Effector memory CD4-positive, alpha-beta T cell (primary cell): Measurements from ENCODE around the gene PPP1R15A.
A peak's percentile ranks its signal among the peaks of the same experiment; 100 is the strongest.
"Not testable (repeated sequence)": the region's sequence is repeated elsewhere in the genome, so short reads cannot be mapped to it uniquely, and the experiment has no call there.

Experiments
- DNase-seq, 3 donors: peaks; one replicate each; pipeline ENCODE4 v3.0.0-alpha.2; 2020
- H3K27ac ChIP-seq: 2 replicates; pipeline ENCODE4 v1.7.0; 2013; ENCODE audit warnings: mild to moderate bottlenecking, low read length, moderate library complexity; ENCODE audit not compliant: insufficient read depth, poor library complexity, severe bottlenecking
- H3K27me3 ChIP-seq: replicated peaks from 2 replicates; pipeline ENCODE4 v1.7.0; 2013; ENCODE audit warnings: mild to moderate bottlenecking, low read length; ENCODE audit not compliant: insufficient read depth, control insufficient read depth, poor library complexity, severe bottlenecking
- H3K36me3 ChIP-seq: 2 replicates; pipeline ENCODE4 v1.7.0; 2013; ENCODE audit warnings: mild to moderate bottlenecking, low read length, moderate library complexity; ENCODE audit not compliant: control insufficient read depth, insufficient read depth
- H3K4me1 ChIP-seq: 2 replicates; pipeline ENCODE4 v1.7.0; 2013; ENCODE audit warnings: low read length, mild to moderate bottlenecking; ENCODE audit not compliant: control insufficient read depth, insufficient read depth, poor library complexity, severe bottlenecking
- H3K4me3 ChIP-seq: 2 replicates; pipeline ENCODE4 v1.7.0; 2013; ENCODE audit warnings: low read length, low read depth, mild to moderate bottlenecking; ENCODE audit not compliant: insufficient read depth, poor library complexity, severe bottlenecking
- H3K9me3 ChIP-seq: 2 replicates; pipeline ENCODE4 v1.7.0; 2013; ENCODE audit warnings: mild to moderate bottlenecking, low read length, moderate library complexity; ENCODE audit not compliant: control insufficient read depth

PPP1R15A gene

GRCh38 chr19:48909424-48910077, 37.3 kb downstream of the PPP1R15A start:
- DNase-seq, H3K27ac ChIP-seq, H3K27me3 ChIP-seq, H3K9me3 ChIP-seq, H3K4me1 ChIP-seq, H3K4me3 ChIP-seq: not testable (repeated sequence)
- peaks cover 67% of the 10 kb centered on the region for H3K36me3 ChIP-seq

- no peak for DNase-seq
- H3K4me1 ChIP-seq: no peaks in the 10 kb centered on the region
- peaks cover 59% of the 10 kb centered on the region for H3K36me3 ChIP-seq
- no peaks in the 10 kb centered on the region for H3K27me3 ChIP-seq
- H3K4me3 ChIP-seq: no peak overlapping the region
- H3K27ac ChIP-seq: no peak overlapping the region
- H3K9me3 ChIP-seq: no peaks in the 10 kb centered on the region
Measured at GRCh38 chr19:48910803-48911202, 38.6 kb downstream of the PPP1R15A start.

GRCh38 chr19:48913114-48913889, 41.1 kb downstream of the PPP1R15A start:
- no peaks in the 10 kb centered on the region for H3K9me3 ChIP-seq
- DNase-seq: peak in 1 of 3 donors; percentile 12
- H3K4me3 ChIP-seq: no peak overlapping the region
- no peaks in the 10 kb centered on the region for H3K27me3 ChIP-seq
- no peak overlapping the region for H3K27ac ChIP-seq
- H3K4me1 ChIP-seq: no peaks in the 10 kb centered on the region
- H3K36me3 ChIP-seq: peaks cover 63% of the 10 kb centered on the region

GRCh38 chr19:48914181-48914580, 42.0 kb downstream of the PPP1R15A start:
- no peak for DNase-seq
- Histone ChIP-seq H3K27ac (no peak overlapping the region), H3K36me3 (peaks cover 65% of the 10 kb centered on the region)

GRCh38 chr19:48915757-48916156, 43.5 kb downstream of the PPP1R15A start:
- Histone ChIP-seq H3K36me3 (peaks cover 58% of the 10 kb centered on the region), H3K27me3 (no peaks in the 10 kb centered on the region), H3K27ac (no peak overlapping the region), H3K9me3 (no peaks in the 10 kb centered on the region), H3K4me1 (no peaks in the 10 kb centered on the region), H3K4me3 (no peak overlapping the region)
- no peak for DNase-seq

More at GRCh38 chr19:48914181-48914580, 42.0 kb downstream of the PPP1R15A start:
- Histone ChIP-seq H3K4me3 (no peak overlapping the region), H3K27me3 (no peaks in the 10 kb centered on the region), H3K4me1 (no peaks in the 10 kb centered on the region), H3K9me3 (no peaks in the 10 kb centered on the region)

- DNase-seq: no peak
- Histone ChIP-seq H3K27ac (no peak overlapping the region), H3K36me3 (peaks cover 50% of the 10 kb centered on the region), H3K4me1 (no peaks in the 10 kb centered on the region), H3K27me3 (no peaks in the 10 kb centered on the region), H3K4me3 (no peak overlapping the region), H3K9me3 (no peaks in the 10 kb centered on the region)
Measured at GRCh38 chr19:48918071-48918470, 45.9 kb downstream of the PPP1R15A start.

- H3K4me1 ChIP-seq: no peaks in the 10 kb centered on the region
- no peak for DNase-seq
- no peak overlapping the region for H3K27ac ChIP-seq
- no peaks in the 10 kb centered on the region for H3K27me3 ChIP-seq
- H3K36me3 ChIP-seq: peaks cover 43% of the 10 kb centered on the region
- no peak overlapping the region for H3K4me3 ChIP-seq
- no peaks in the 10 kb centered on the region for H3K9me3 ChIP-seq
Measured at GRCh38 chr19:48918801-48919247, 46.6 kb downstream of the PPP1R15A start.

GRCh38 chr19:48919271-48919670, 47.0 kb downstream of the PPP1R15A start:
- H3K4me1 ChIP-seq, H3K4me3 ChIP-seq, DNase-seq, H3K27me3 ChIP-seq, H3K27ac ChIP-seq, H3K9me3 ChIP-seq: not testable (repeated sequence)
- peaks cover 40% of the 10 kb centered on the region for H3K36me3 ChIP-seq

- H3K9me3 ChIP-seq: no peaks in the 10 kb centered on the region
- H3K4me3 ChIP-seq: no peak overlapping the region
- no peaks in the 10 kb centered on the region for H3K4me1 ChIP-seq
- no peak for DNase-seq
- H3K36me3 ChIP-seq: peaks cover 32% of the 10 kb centered on the region
- H3K27ac ChIP-seq: no peak overlapping the region
- no peaks in the 10 kb centered on the region for H3K27me3 ChIP-seq
Measured at GRCh38 chr19:48920949-48921348, 48.7 kb downstream of the PPP1R15A start.
